Immature natural killer cell (primary cell): Measurements from ENCODE around the gene NEBL. TPM values are rescaled to one million over a fixed set of nuclear protein-coding genes. Genes with fewer than 3 reads are reported as not detected.

Experiments used
- DNase-seq, 3 donors: peaks; one replicate each; pipeline ENCODE4 v3.0.0; 2022; ENCODE audit warnings: mixed read lengths in 1 of 3
- H3K27ac Mint-ChIP-seq, 6 donors: one replicate each; pipeline ENCODE4 v1.8.0; 2020; ENCODE audit warnings: mixed read lengths in 6 of 6, mild to moderate bottlenecking in 5 of 6, inconsistent platforms in 4 of 6, moderate library complexity in 3 of 6
- H3K27me3 Mint-ChIP-seq, 3 donors: one replicate each; pipeline ENCODE4 v1.8.0; 2020 to 2021; ENCODE audit warnings: low read depth in 3 of 3, mild to moderate bottlenecking in 3 of 3, mixed read lengths in 3 of 3, moderate library complexity in 3 of 3, inconsistent platforms in 1 of 3
- H3K36me3 Mint-ChIP-seq, 3 donors: one replicate each; pipeline ENCODE4 v1.8.0; 2020; ENCODE audit warnings: mixed read lengths in 3 of 3, inconsistent platforms in 2 of 3, mild to moderate bottlenecking in 2 of 3
- H3K4me1 Mint-ChIP-seq, 2 donors: one replicate each; pipeline ENCODE4 v1.8.0; 2020; ENCODE audit warnings: inconsistent platforms in 2 of 2, mild to moderate bottlenecking in 2 of 2, mixed read lengths in 2 of 2, moderate library complexity in 1 of 2
- H3K4me3 Mint-ChIP-seq, 5 donors: one replicate each; pipeline ENCODE4 v1.8.0; 2020; ENCODE audit warnings: mild to moderate bottlenecking in 5 of 5, mixed read lengths in 5 of 5, inconsistent platforms in 3 of 5, moderate library complexity in 3 of 5
- H3K9me3 Mint-ChIP-seq, 6 donors: one replicate each; pipeline ENCODE4 v1.8.0; 2020; ENCODE audit warnings: mild to moderate bottlenecking in 6 of 6, mixed read lengths in 6 of 6, inconsistent platforms in 4 of 6, moderate library complexity in 3 of 6
- polyA plus RNA-seq, 3 donors: library from polyadenylated mRNA; unstranded; fragments of 300-500 nt; fragmentation: Illumina TruSeq; gene quantifications; one replicate each; pipeline ENCODE4 v1.2.3, GENCODE V29; 2021

NEBL gene
- polyA plus RNA-seq, 3 donors from 2014 or later: not detected

DNA sequence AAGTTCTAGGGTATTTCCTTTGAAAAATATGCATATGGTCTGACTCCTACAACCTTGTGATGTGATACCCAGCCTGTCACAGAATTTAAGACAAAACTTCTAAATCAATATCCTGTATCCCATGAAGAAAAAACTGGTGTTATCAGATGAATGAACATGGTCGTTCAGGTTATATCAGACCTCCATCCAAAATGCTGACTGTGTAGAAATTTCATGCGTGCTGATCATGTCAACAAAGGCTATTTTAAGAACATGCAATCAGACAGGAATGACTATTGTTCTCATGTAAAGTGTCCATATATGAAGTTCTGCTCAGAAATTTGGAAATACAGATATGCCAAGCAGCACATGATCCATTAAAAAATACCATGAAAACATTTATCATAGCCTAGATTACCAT is 62.3 kb downstream of the NEBL start:
- peaks cover 0 to 4% (median 0%) of the 10 kb centered on the region in 6 donors for H3K9me3 Mint-ChIP-seq
- H3K4me1 Mint-ChIP-seq: no peaks in the 10 kb centered on the region
- H3K36me3 Mint-ChIP-seq: no peaks in the 10 kb centered on the region
- H3K27ac Mint-ChIP-seq: no peak overlapping the region
- H3K27me3 Mint-ChIP-seq: peaks cover 2 to 4% (median 2%) of the 10 kb centered on the region in 3 donors
- DNase-seq: no peak
- H3K4me3 Mint-ChIP-seq: no peak overlapping the region

GRCh38 chr10:20822825-20823224 is 74.3 kb downstream of the NEBL start:
- DNase-seq: no peak
- no peak overlapping the region for H3K4me3 Mint-ChIP-seq
- H3K27ac Mint-ChIP-seq: no peak overlapping the region
- H3K4me1 Mint-ChIP-seq: no peaks in the 10 kb centered on the region
- H3K36me3 Mint-ChIP-seq: no peaks in the 10 kb centered on the region
- peaks cover 3 to 6% (median 5%) of the 10 kb centered on the region in 3 donors for H3K27me3 Mint-ChIP-seq
- H3K9me3 Mint-ChIP-seq: no peaks in the 10 kb centered on the region

GRCh38 chr10:20817646-20818045 is 79.5 kb downstream of the NEBL start:
- no peak for DNase-seq
- no peaks in the 10 kb centered on the region for H3K9me3 Mint-ChIP-seq
- H3K4me3 Mint-ChIP-seq: no peak overlapping the region
- H3K36me3 Mint-ChIP-seq: peaks cover 0 to 3% (median 0%) of the 10 kb centered on the region in 3 donors
- peaks cover 3 to 5% (median 4%) of the 10 kb centered on the region in 3 donors for H3K27me3 Mint-ChIP-seq
- no peaks in the 10 kb centered on the region for H3K4me1 Mint-ChIP-seq
- no peak overlapping the region for H3K27ac Mint-ChIP-seq

- Mint-ChIP-seq H3K9me3 (no peaks in the 10 kb centered on the region), H3K36me3 (peaks cover 0 to 3% (median 0%) of the 10 kb centered on the region in 3 donors), H3K27ac (no peak overlapping the region), H3K4me1 (no peaks in the 10 kb centered on the region), H3K27me3 (peaks cover 3 to 5% (median 4%) of the 10 kb centered on the region in 3 donors), H3K4me3 (no peak overlapping the region)
- no peak for DNase-seq
Measured at GRCh38 chr10:20817116-20817515, 80.0 kb downstream of the NEBL start.

GRCh38 chr10:20814116-20814515 is 83.0 kb downstream of the NEBL start:
- H3K27ac Mint-ChIP-seq: no peak overlapping the region
- no peaks in the 10 kb centered on the region for H3K4me1 Mint-ChIP-seq
- H3K27me3 Mint-ChIP-seq: no peaks in the 10 kb centered on the region
- H3K9me3 Mint-ChIP-seq: no peaks in the 10 kb centered on the region
- no peak overlapping the region for H3K4me3 Mint-ChIP-seq
- no peak for DNase-seq
- H3K36me3 Mint-ChIP-seq: peaks cover 0 to 3% (median 0%) of the 10 kb centered on the region in 3 donors

- Mint-ChIP-seq H3K27me3 (peaks cover 0 to 3% (median 0%) of the 10 kb centered on the region in 3 donors), H3K4me3 (no peak overlapping the region), H3K4me1 (no peaks in the 10 kb centered on the region), H3K36me3 (peaks cover 0 to under 1% (median 0%) of the 10 kb centered on the region in 3 donors), H3K27ac (no peak overlapping the region), H3K9me3 (no peaks in the 10 kb centered on the region)
- no peak for DNase-seq
Measured at GRCh38 chr10:20811131-20811530, 86.0 kb downstream of the NEBL start.

GRCh38 chr10:20809631-20810030 is 87.5 kb downstream of the NEBL start:
- Mint-ChIP-seq H3K9me3 (no peaks in the 10 kb centered on the region), H3K4me1 (no peaks in the 10 kb centered on the region), H3K27me3 (peaks cover 0 to 3% (median 0%) of the 10 kb centered on the region in 3 donors), H3K36me3 (no peaks in the 10 kb centered on the region), H3K27ac (no peak overlapping the region), H3K4me3 (no peak overlapping the region)
- DNase-seq: no peak

DNA sequence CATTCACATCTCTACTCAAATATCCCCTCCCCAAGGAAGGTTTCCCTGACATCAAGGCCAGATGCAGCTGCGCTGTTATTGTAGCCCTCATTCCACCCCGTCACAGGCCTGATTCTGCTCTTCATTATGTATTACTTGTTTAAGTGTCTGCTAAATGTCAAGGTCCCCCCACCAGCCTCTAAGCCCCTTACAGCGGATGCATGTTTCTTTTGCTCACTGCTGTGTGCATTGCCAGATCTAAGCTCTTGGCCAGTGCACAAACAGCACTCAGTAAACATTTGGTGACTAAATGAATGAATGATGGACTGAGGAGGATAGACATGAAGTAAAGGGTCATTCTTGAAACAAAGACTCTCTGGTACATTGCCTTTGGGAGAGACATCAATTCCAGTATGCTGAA is 90.6 kb downstream of the NEBL start:
- Mint-ChIP-seq H3K4me3 (no peak overlapping the region), H3K9me3 (no peaks in the 10 kb centered on the region), H3K27me3 (peaks cover 2 to 6% (median 5%) of the 10 kb centered on the region in 3 donors), H3K36me3 (no peaks in the 10 kb centered on the region), H3K4me1 (no peaks in the 10 kb centered on the region), H3K27ac (no peak overlapping the region)
- no peak for DNase-seq

DNA sequence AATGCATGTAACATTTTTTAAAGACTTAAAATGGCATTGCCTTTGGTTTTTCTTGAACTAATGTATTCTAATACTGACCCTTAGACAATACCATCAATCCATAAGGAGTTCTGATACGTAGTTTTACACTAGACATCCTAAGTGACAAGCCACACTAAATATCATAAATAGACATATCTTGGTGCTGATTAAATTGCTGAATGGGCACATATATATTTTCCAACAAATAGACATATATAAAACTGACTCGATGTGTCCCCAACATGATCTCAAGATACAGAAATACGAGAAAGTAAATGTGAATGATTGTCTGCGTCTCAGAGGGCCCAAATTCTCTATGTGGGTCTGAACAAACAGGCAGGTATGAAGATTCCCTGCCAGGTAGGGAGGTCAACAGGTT is 99.8 kb downstream of the NEBL start:
- H3K27me3 Mint-ChIP-seq: peaks cover 0 to 8% (median 1%) of the 10 kb centered on the region in 3 donors
- no peak overlapping the region for H3K27ac Mint-ChIP-seq
- no peak overlapping the region for H3K4me3 Mint-ChIP-seq
- H3K9me3 Mint-ChIP-seq: peaks cover 0 to 5% (median 0%) of the 10 kb centered on the region in 6 donors
- H3K4me1 Mint-ChIP-seq: no peaks in the 10 kb centered on the region
- H3K36me3 Mint-ChIP-seq: no peaks in the 10 kb centered on the region
- no peak for DNase-seq

DNA sequence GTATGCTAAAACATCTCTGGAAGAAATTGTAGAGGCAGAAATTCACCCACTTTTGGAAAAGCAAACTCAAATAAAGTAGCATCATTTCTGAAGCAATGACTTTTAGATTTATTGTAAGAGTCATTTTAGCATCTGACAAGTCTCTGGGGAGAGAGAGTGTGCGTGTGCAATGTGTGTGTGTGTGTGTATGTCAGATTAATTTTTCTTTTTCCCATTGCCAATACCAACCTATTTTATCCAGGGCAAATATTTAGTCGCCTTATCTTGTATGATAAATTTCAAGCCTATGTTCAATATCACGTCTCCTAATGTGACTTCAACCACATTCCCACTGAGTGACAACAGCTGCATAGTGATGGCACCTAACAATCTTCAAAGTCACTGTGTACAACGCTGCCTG is 101.7 kb downstream of the NEBL start:
- Mint-ChIP-seq H3K4me1 (no peaks in the 10 kb centered on the region), H3K4me3 (no peak overlapping the region), H3K9me3 (peaks cover 0 to 7% (median 0%) of the 10 kb centered on the region in 6 donors), H3K36me3 (no peaks in the 10 kb centered on the region), H3K27ac (no peak overlapping the region), H3K27me3 (peaks cover 0 to 8% (median 1%) of the 10 kb centered on the region in 3 donors)
- no peak for DNase-seq

DNA sequence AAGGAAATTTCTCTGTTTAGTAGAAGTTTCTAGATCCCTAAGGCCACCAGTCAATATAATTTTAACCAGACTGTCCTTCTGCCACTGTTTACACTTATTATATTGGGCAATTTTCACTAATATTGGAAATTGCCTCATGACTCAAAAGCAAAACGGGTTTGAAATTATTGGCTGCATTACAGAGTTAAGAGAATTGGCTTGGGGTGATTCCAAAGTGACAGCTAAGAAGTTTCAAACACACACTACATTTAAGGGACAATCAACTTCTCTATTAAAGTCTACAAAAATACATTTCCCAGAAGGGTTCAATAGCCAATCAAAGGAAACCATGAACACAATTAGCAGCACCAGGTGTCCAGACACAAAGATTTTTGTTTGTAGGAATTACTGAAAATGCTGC is 111.9 kb downstream of the NEBL start:
- H3K4me1 Mint-ChIP-seq: no peaks in the 10 kb centered on the region
- no peak overlapping the region for H3K4me3 Mint-ChIP-seq
- no peaks in the 10 kb centered on the region for H3K36me3 Mint-ChIP-seq
- no peak overlapping the region for H3K27ac Mint-ChIP-seq
- no peaks in the 10 kb centered on the region for H3K9me3 Mint-ChIP-seq
- H3K27me3 Mint-ChIP-seq: peaks cover 0 to 3% (median 2%) of the 10 kb centered on the region in 3 donors
- DNase-seq: no peak

DNA sequence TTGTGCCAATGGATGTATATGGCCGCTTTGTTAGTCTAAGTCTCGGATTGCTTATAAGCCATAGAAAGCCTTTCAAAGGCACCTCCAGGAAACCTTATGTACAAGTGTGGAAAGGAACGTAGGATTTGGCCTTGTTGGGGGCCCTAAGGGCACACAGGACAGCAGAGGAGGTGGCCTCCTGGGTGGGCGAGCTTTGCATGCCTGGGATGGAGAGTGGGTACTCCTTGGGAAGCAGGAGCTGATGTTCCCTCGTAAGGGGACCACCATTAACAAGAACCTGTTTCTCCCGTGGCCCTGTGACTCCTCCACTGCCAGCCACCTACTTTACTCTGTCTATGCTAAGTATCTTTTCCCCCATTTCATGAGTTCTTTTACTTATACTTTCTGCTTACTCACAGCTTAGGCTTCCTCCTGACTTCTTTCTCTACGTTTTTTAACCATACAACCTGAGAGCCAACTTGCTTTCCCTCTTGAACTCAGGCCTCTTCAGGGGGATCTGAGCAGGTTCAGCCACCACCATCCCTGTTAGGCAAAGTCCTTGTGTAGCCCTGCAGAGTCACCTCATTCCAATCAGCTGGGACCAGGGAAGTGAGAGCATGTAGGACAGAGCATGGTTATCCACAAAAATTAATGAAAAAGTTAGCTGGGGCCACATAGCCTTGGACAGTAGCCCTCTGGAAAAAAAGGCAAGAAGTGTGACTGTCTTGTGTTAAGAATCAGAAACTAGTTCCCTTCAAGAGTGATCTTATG is 118.9 kb downstream of the NEBL start:
- Mint-ChIP-seq H3K27ac (no peak overlapping the region), H3K9me3 (no peaks in the 10 kb centered on the region), H3K36me3 (no peaks in the 10 kb centered on the region), H3K27me3 (peaks cover 2 to 14% (median 3%) of the 10 kb centered on the region in 3 donors), H3K4me1 (no peaks in the 10 kb centered on the region), H3K4me3 (no peak overlapping the region)
- DNase-seq: no peak

DNA sequence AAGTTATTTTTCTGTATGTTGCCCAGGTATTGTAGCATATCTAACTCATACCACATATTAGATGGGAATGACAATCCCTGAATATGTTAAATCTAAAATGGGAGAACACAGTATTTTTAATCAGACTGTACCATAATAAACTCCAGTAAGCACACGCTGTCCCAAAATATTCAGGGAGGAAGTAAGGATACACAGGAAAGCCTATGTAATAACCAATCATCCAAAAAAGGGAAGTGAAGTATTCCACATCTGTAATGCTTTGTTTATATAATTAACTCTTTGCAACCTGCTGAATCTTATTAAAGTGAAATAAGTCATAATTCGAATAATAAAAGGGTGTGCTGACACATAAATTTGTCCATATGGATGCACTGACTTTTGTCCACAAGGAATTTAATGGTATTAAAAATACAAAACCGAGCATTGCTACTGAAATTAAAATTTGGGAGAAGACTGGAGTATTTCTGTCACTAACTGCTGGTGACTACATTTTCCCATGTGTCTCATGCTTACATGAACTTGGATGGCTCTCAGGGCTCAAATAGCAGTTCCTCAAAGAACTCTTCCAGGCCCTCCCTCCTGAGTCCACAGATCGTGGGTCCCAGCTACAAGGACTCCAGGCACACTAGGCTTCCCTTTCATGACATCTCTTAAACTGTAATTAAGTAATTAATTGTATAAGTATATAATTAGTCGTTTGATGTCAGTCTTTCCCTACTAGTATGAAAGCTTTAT is 120.6 kb downstream of the NEBL start:
- H3K36me3 Mint-ChIP-seq: no peaks in the 10 kb centered on the region
- H3K9me3 Mint-ChIP-seq: no peaks in the 10 kb centered on the region
- H3K27me3 Mint-ChIP-seq: peaks cover 2 to 11% (median 3%) of the 10 kb centered on the region in 3 donors
- H3K27ac Mint-ChIP-seq: no peak overlapping the region
- no peak for DNase-seq
- H3K4me1 Mint-ChIP-seq: no peaks in the 10 kb centered on the region
- no peak overlapping the region for H3K4me3 Mint-ChIP-seq

GRCh38 chr10:20771051-20771450 is 126.1 kb downstream of the NEBL start:
- no peak overlapping the region for H3K27ac Mint-ChIP-seq
- peaks cover 0 to 4% (median 0%) of the 10 kb centered on the region in 6 donors for H3K9me3 Mint-ChIP-seq
- no peak for DNase-seq
- no peak overlapping the region for H3K4me3 Mint-ChIP-seq
- peaks cover 0 to 3% (median 2%) of the 10 kb centered on the region in 3 donors for H3K27me3 Mint-ChIP-seq
- peaks cover 30 to 33% of the 10 kb centered on the region in 2 donors for H3K4me1 Mint-ChIP-seq
- no peaks in the 10 kb centered on the region for H3K36me3 Mint-ChIP-seq
